ENCODE measurements around the gene MXD3.
"Not testable (repeated sequence)": the region's sequence is repeated elsewhere in the genome, so short reads cannot be mapped to it uniquely, and the experiment has no call there.

Gene MXD3

GRCh38 chr5:177306103-177306640 lies 5.5 kb downstream of the MXD3 start:
- H3K9ac ChIP-seq (ENCODE audit: low read length in 5 of 5); H3K9me3 ChIP-seq (ENCODE audit: control insufficient read depth in 5 of 5, low read length in 5 of 5); H3K4me3 ChIP-seq (ENCODE audit: low read depth in 1 of 5, low read length in 5 of 5); H3K27ac ChIP-seq (ENCODE audit: low read depth, low read length); H3K27me3 ChIP-seq (ENCODE audit: control insufficient read depth in 5 of 5, insufficient read depth in 4 of 5, low read length in 5 of 5): not testable (repeated sequence)
- Histone ChIP-seq H3K4me1 (ENCODE audit: control insufficient read depth in 5 of 5, insufficient read depth in 5 of 5, low read length in 5 of 5) (peaks cover 8 to 82% (median 61%) of the 10 kb centered on the region in 5 donors), H3K36me3 (ENCODE audit: control insufficient read depth in 5 of 5, insufficient read depth in 5 of 5, low read length in 5 of 5) (peaks cover 0 to 30% (median 24%) of the 10 kb centered on the region in 5 donors)

GRCh38 chr5:177304392-177305119 lies 7.1 kb downstream of the MXD3 start:
- Histone ChIP-seq H3K9ac (ENCODE audit: low read length in 5 of 5) (peak overlapping the region; percentile 84 to 95 (median 88)), H3K4me1 (ENCODE audit: control insufficient read depth in 5 of 5, insufficient read depth in 5 of 5, low read length in 5 of 5) (peaks cover 12 to 81% (median 60%) of the 10 kb centered on the region in 5 donors), H3K9me3 (ENCODE audit: control insufficient read depth in 5 of 5, low read length in 5 of 5) (no peaks in the 10 kb centered on the region), H3K4me3 (ENCODE audit: low read depth in 1 of 5, low read length in 5 of 5) (peak overlapping the region; percentile 67 to 99 (median 89)), H3K36me3 (ENCODE audit: control insufficient read depth in 5 of 5, insufficient read depth in 5 of 5, low read length in 5 of 5) (peaks cover 0 to 31% (median 29%) of the 10 kb centered on the region in 5 donors), H3K27me3 (ENCODE audit: control insufficient read depth in 5 of 5, insufficient read depth in 4 of 5, low read length in 5 of 5) (no peaks in the 10 kb centered on the region), H3K27ac (ENCODE audit: low read depth, low read length) (peak overlapping the region; percentile 90)

- peak overlapping the region; percentile 90 for H3K27ac ChIP-seq (ENCODE audit: low read depth, low read length)
These were observed 7.7 kb downstream of the MXD3 start for GRCh38 chr5:177303925-177304391.

GRCh38 chr5:177303121-177303924 lies 8.4 kb downstream of the MXD3 start, which contains the start of the genes PRELID1 and RAB24:
Gene PRELID1 (plus strand): TSS chr5:177303799. CDS start chr5:177303986, 187 bp downstream.
Gene RAB24 (minus strand): TSS chr5:177303719. CDS start chr5:177303288, 431 bp downstream.
- Histone ChIP-seq H3K27me3 (ENCODE audit: control insufficient read depth in 5 of 5, insufficient read depth in 4 of 5, low read length in 5 of 5) (no peaks in the 10 kb centered on the region), H3K9me3 (ENCODE audit: control insufficient read depth in 5 of 5, low read length in 5 of 5) (no peaks in the 10 kb centered on the region), H3K4me1 (ENCODE audit: control insufficient read depth in 5 of 5, insufficient read depth in 5 of 5, low read length in 5 of 5) (peaks cover 12 to 86% (median 63%) of the 10 kb centered on the region in 5 donors), H3K27ac (ENCODE audit: low read depth, low read length) (peak within 1 kb of the TSS; percentile 90), H3K9ac (ENCODE audit: low read length in 5 of 5) (peak within 1 kb of the TSS; percentile 87 to 95 (median 91)), H3K4me3 (ENCODE audit: low read depth in 1 of 5, low read length in 5 of 5) (peak within 1 kb of the TSS; percentile 67 to 99 (median 89)), H3K36me3 (ENCODE audit: control insufficient read depth in 5 of 5, insufficient read depth in 5 of 5, low read length in 5 of 5) (peaks cover 0 to 32% (median 27%) of the 10 kb centered on the region in 5 donors)

More at GRCh38 chr5:177303925-177304391, 7.7 kb downstream of the MXD3 start:
- Histone ChIP-seq H3K4me3 (ENCODE audit: low read depth in 1 of 5, low read length in 5 of 5) (peak overlapping the region; percentile 67 to 99 (median 89)), H3K9me3 (ENCODE audit: control insufficient read depth in 5 of 5, low read length in 5 of 5) (no peaks in the 10 kb centered on the region), H3K9ac (ENCODE audit: low read length in 5 of 5) (peak overlapping the region; percentile 84 to 95 (median 88)), H3K36me3 (ENCODE audit: control insufficient read depth in 5 of 5, insufficient read depth in 5 of 5, low read length in 5 of 5) (peaks cover 0 to 32% (median 28%) of the 10 kb centered on the region in 5 donors), H3K4me1 (ENCODE audit: control insufficient read depth in 5 of 5, insufficient read depth in 5 of 5, low read length in 5 of 5) (peaks cover 12 to 83% (median 60%) of the 10 kb centered on the region in 5 donors), H3K27me3 (ENCODE audit: control insufficient read depth in 5 of 5, insufficient read depth in 4 of 5, low read length in 5 of 5) (no peaks in the 10 kb centered on the region)

GRCh38 chr5:177302354-177303110 lies 9.2 kb downstream of the MXD3 start:
- peaks cover 17 to 86% (median 69%) of the 10 kb centered on the region in 5 donors for H3K4me1 ChIP-seq (ENCODE audit: control insufficient read depth in 5 of 5, insufficient read depth in 5 of 5, low read length in 5 of 5)
- peak overlapping the region; percentile 90 for H3K27ac ChIP-seq (ENCODE audit: low read depth, low read length)
- H3K9me3 ChIP-seq (ENCODE audit: control insufficient read depth in 5 of 5, low read length in 5 of 5), result no peaks in the 10 kb centered on the region
- H3K27me3 ChIP-seq (ENCODE audit: control insufficient read depth in 5 of 5, insufficient read depth in 4 of 5, low read length in 5 of 5), result no peaks in the 10 kb centered on the region
- peaks cover 0 to 32% (median 27%) of the 10 kb centered on the region in 5 donors for H3K36me3 ChIP-seq (ENCODE audit: control insufficient read depth in 5 of 5, insufficient read depth in 5 of 5, low read length in 5 of 5)
- H3K9ac ChIP-seq (ENCODE audit: low read length in 5 of 5), result peak overlapping the region in 4 of 5 donors; percentile 63 to 95 (median 90)
- H3K4me3 ChIP-seq (ENCODE audit: low read depth in 1 of 5, low read length in 5 of 5), result peak overlapping the region; percentile 67 to 89 (median 81)

- Histone ChIP-seq H3K9me3 (ENCODE audit: control insufficient read depth in 5 of 5, low read length in 5 of 5) (no peaks in the 10 kb centered on the region), H3K27me3 (ENCODE audit: control insufficient read depth in 5 of 5, insufficient read depth in 4 of 5, low read length in 5 of 5) (no peaks in the 10 kb centered on the region), H3K9ac (ENCODE audit: low read length in 5 of 5) (peak overlapping the region in 2 of 5 donors; percentile 90 to 91), H3K4me1 (ENCODE audit: control insufficient read depth in 5 of 5, insufficient read depth in 5 of 5, low read length in 5 of 5) (peaks cover 17 to 83% (median 66%) of the 10 kb centered on the region in 5 donors), H3K4me3 (ENCODE audit: low read depth in 1 of 5, low read length in 5 of 5) (no peak overlapping the region), H3K27ac (ENCODE audit: low read depth, low read length) (peak overlapping the region; percentile 90), H3K36me3 (ENCODE audit: control insufficient read depth in 5 of 5, insufficient read depth in 5 of 5, low read length in 5 of 5) (peaks cover 0 to 29% (median 20%) of the 10 kb centered on the region in 5 donors)
These were observed 10.1 kb downstream of the MXD3 start for GRCh38 chr5:177301503-177302165.

GRCh38 chr5:177300951-177301350 lies 10.7 kb downstream of the MXD3 start:
- H3K4me1 ChIP-seq (ENCODE audit: control insufficient read depth in 5 of 5, insufficient read depth in 5 of 5, low read length in 5 of 5), result peaks cover 21 to 83% (median 73%) of the 10 kb centered on the region in 5 donors
- no peak overlapping the region for H3K4me3 ChIP-seq (ENCODE audit: low read depth in 1 of 5, low read length in 5 of 5)
- no peaks in the 10 kb centered on the region for H3K9me3 ChIP-seq (ENCODE audit: control insufficient read depth in 5 of 5, low read length in 5 of 5)
- no peaks in the 10 kb centered on the region for H3K27me3 ChIP-seq (ENCODE audit: control insufficient read depth in 5 of 5, insufficient read depth in 4 of 5, low read length in 5 of 5)
- H3K36me3 ChIP-seq (ENCODE audit: control insufficient read depth in 5 of 5, insufficient read depth in 5 of 5, low read length in 5 of 5), result peaks cover 0 to 29% (median 17%) of the 10 kb centered on the region in 5 donors
- H3K27ac ChIP-seq (ENCODE audit: low read depth, low read length), result peak overlapping the region; percentile 90
- peak overlapping the region in 1 of 5 donors; percentile 24 for H3K9ac ChIP-seq (ENCODE audit: low read length in 5 of 5)

- Histone ChIP-seq H3K4me1 (ENCODE audit: control insufficient read depth in 5 of 5, insufficient read depth in 5 of 5, low read length in 5 of 5) (peaks cover 21 to 83% (median 74%) of the 10 kb centered on the region in 5 donors), H3K27me3 (ENCODE audit: control insufficient read depth in 5 of 5, insufficient read depth in 4 of 5, low read length in 5 of 5) (no peaks in the 10 kb centered on the region), H3K9me3 (ENCODE audit: control insufficient read depth in 5 of 5, low read length in 5 of 5) (no peaks in the 10 kb centered on the region), H3K36me3 (ENCODE audit: control insufficient read depth in 5 of 5, insufficient read depth in 5 of 5, low read length in 5 of 5) (peaks cover 3 to 29% (median 17%) of the 10 kb centered on the region in 5 donors), H3K27ac (ENCODE audit: low read depth, low read length) (peak overlapping the region; percentile 90), H3K4me3 (ENCODE audit: low read depth in 1 of 5, low read length in 5 of 5) (no peak overlapping the region), H3K9ac (ENCODE audit: low read length in 5 of 5) (peak overlapping the region in 1 of 5 donors; percentile 24)
These were observed 11.3 kb downstream of the MXD3 start for GRCh38 chr5:177300236-177300880.
